ENCODE data around the gene LMO7.
"Not testable (repeated sequence)": the region's sequence is repeated elsewhere in the genome, so short reads cannot be mapped to it uniquely, and the experiment has no call there.

LMO7 gene

GRCh38 chr13:75749407-75749806, 113.3 kb downstream of the LMO7 start:
- no peak for DNase-seq

- no peak for DNase-seq
Observed at GRCh38 chr13:75751350-75751749, 115.2 kb downstream of the LMO7 start.

GRCh38 chr13:75752826-75753225, 116.7 kb downstream of the LMO7 start:
- no peak for DNase-seq

DNA sequence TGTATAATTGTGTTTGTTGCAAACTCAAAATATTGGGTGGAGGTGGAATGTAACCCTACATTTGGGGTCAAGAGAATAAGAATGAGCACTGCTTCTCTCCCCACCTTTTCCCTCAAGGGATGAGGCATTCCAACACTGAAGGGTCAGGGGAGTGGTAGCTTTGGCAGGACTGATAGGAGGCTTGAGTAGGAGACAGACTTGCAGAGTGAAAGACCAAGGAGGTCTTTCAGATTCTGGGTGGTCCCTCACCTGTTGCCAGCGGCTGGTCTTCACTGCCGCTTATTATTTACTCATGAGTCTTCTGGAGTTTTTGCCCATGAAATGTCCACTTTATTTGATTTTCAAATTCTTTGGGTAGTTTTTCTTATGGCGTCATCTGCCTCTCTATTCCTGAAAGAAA, 118.8 kb downstream of the LMO7 start:
- no peak for DNase-seq

DNA sequence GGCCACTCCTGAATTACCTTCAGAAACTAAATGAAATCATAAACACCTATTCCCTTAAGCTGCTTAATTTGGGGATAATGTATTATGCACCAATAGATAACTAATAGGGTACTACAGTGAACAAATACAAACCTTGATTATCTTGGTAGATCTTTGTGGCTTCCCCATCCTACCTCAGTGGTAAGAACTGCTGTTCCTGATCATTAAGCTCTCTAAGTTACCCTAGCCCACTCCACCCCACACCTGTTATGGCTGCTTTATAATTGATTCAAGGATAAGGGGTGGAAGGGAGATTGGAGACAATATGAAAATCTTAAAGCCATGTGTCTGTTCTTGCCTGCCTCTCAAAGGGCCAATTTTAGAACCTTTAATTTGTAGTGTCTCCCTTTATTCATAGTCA, 121.2 kb downstream of the LMO7 start:
- DNase-seq = no peak

- DNase-seq = no peak
Observed at GRCh38 chr13:75759531-75759930, 123.4 kb downstream of the LMO7 start.

GRCh38 chr13:75760131-75761021, 124.2 kb downstream of the LMO7 start:
- DNase-seq = no peak

DNA sequence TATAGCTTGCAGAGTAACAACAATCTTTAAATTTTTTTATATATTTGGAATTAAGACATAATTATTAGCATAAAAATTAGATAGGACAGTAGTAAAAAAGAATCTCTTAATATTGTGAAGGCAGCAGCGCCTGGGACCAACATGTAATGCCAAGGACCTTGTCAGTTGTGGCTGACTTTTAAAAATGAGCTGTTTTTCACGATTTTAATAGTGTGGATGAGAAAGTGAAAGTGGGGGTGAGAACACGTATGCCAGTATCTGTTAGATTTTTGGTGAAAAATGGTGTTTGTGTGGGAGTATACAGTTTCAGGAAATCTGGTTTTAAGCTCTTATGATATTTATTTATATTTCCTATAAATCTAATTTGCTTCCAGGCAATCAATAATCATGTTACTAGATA, 125.2 kb downstream of the LMO7 start:
- no peak for DNase-seq

GRCh38 chr13:75762076-75762937, 126.2 kb downstream of the LMO7 start:
- no peak for DNase-seq

GRCh38 chr13:75762955-75763354, 126.8 kb downstream of the LMO7 start:
- DNase-seq = no peak

DNA sequence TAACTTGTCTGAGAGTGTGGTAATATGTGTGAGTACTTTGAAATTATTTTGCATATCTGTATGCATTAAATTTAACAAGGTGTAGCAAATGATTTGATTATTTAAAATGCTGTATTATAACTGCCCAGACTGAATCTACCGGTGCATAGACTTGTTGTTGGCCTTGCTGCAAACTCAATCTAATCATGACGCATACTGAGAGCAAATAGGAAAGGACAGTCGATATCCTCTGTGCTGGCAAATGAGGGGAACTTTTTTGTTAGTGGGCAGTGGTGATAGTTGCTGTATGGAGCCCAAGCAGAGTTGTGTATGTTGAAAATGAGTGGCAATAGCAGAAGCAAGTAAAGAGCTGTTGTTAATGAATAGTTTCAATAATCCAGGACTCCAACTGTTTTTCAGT, 127.4 kb downstream of the LMO7 start:
- no peak for DNase-seq

DNA sequence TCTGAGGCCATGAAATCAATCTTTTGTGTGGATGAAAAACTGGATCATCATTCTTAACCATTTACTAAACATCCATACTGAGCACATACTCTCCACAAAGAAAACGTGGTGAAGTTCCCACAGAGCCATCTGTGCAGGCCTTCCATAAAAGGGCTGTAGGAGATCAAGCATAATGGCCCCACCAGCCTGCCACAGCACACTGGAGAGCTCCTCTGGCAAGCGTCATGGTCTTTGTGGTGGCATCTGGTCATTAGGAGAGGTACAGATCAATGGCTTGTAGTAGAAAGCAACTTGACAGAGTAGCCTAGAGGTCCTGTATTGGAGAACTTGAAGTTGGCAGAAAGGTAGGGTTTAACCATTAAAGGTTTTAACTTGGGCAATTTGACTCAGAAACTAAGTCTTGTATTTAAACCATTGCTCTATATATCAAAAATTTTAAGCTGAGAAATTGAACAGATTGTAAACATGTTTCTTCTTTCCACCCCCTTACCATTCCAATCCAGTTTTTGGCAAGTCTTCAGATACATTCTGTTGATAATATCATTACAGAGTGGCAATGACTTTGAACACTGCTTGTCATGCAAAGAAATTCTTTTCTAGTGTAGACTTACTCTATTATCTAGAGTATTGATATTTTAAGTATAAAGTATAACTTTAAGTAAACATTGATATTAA, 128.3 kb downstream of the LMO7 start:
- no peak for DNase-seq

DNA sequence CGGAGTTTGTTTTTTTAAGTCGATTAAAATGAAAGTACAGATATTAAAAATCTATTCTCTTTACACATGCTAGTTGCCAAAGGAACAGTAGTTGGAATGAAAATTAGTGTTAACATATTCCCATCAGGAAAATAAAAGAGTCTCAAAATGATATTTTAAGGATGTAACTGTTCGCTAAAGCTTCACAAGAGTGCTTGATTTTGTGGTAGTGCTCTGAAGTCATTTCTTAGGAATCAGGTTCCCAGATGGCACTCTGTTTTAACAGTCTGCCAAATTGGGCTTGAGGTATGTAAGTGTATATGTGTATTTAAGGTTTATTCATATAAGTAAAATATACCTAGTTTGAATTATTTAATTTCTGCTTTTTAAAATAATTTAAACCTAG, 128.8 kb downstream of the LMO7 start:
- no peak for DNase-seq

- DNase-seq = no peak
Observed at GRCh38 chr13:75766636-75767035, 130.5 kb downstream of the LMO7 start.

- no peak for DNase-seq
Observed at GRCh38 chr13:75769141-75769905, 133.2 kb downstream of the LMO7 start.

- DNase-seq = no peak
Observed at GRCh38 chr13:75770164-75770563, 134.0 kb downstream of the LMO7 start.

- no peak for DNase-seq
Observed at GRCh38 chr13:75770592-75771011, 134.5 kb downstream of the LMO7 start.

- no peak for DNase-seq
Observed at GRCh38 chr13:75771226-75771625, 135.1 kb downstream of the LMO7 start.

GRCh38 chr13:75771818-75772217, 135.7 kb downstream of the LMO7 start:
- DNase-seq = peak; percentile 47 to 81

DNA sequence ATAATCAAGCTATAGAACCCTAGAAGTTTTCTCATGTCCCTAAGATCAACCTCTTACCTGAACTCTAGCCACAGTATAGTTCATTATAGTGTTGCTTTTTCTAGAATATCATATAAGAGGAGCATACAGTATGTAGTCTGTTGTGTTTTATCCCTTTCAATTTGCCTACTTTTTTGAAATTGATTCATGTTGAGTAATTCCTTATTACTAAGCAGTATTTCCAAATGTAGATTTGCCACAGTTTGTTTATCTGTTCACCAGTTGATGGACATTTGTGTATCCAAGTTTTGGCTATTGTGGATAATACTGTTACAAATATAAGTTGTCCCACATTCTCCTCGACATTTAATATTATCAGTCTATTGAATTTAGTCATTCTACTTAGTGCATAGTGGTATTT, 138.0 kb downstream of the LMO7 start:
- no peak for DNase-seq

GRCh38 chr13:75776550-75776949, 140.4 kb downstream of the LMO7 start:
- DNase-seq = no peak

- DNase-seq = no peak
Observed at GRCh38 chr13:75779393-75779792, 143.3 kb downstream of the LMO7 start.

DNA sequence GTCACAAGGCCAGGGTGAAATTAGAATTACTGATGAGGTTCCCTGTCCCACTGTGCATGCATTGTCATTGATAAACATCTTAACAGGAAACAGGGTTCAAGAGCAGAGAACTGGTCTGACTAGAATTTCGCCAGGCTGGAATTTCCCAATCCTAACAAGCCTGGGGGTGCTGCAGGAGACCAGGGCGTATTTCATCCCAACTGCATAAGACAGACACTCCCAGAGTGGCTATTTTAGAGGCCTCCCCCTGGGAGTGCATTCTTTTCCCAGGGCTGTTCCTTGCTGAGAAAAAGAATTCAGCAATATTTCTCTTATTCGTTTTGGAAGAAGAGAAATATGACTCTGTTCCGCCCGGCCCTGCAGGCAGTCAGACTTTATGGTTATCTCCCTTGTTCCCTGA, 144.0 kb downstream of the LMO7 start:
- DNase-seq = not testable (repeated sequence)
